Activated CD8-positive, alpha-beta memory T cell treated with anti-CD3 and anti-CD28 coated beads, Interleukin-2, amount 10 ng/mL, durations not matched to agents 7 days and 5 days (primary cell): Measurements from ENCODE around the gene CRAMP1. TPM values are rescaled to one million over a fixed set of nuclear protein-coding genes. Genes with fewer than 3 reads are reported as not detected.

Experiments used
- total RNA-seq, 2 experiments: library from RNA; stranded (reverse); gene quantifications; one replicate each; pipeline ENCODE4 v1.2.3, GENCODE V29; 2021

CRAMP1 gene
- total RNA-seq, 2 experiments from 2014 or later: 26.8 to 31.1 TPM

Other genes with a start within 250 kb of the CRAMP1 start
- 10 to 100 TPM; 30.1 to 43.0 TPM for gene UNKL, start 197.7 kb upstream of the CRAMP1 start, total RNA-seq
- gene UQCC4, start 191.6 kb upstream of the CRAMP1 start, total RNA-seq: 10 to 100 TPM; 15.7 to 18.5 TPM
- gene PERCC1, start 181.3 kb upstream of the CRAMP1 start, total RNA-seq: under 1 TPM in 1 of 2 experiments, not detected in 1; 0.33 TPM
- 1 to 10 TPM; 2.0 to 2.9 TPM for gene CCDC154, start 167.8 kb upstream of the CRAMP1 start, total RNA-seq
- 10 to 100 TPM; 53.0 to 60.5 TPM for gene CLCN7, start 137.3 kb upstream of the CRAMP1 start, total RNA-seq
- gene PTX4, start 123.4 kb upstream of the CRAMP1 start, total RNA-seq: not detected
- gene TELO2, start 119.0 kb upstream of the CRAMP1 start, total RNA-seq: 10 to 100 TPM; 60.7 to 63.8 TPM
- 10 to 100 TPM; 34.7 to 37.1 TPM for gene TMEM204, start 78.7 kb upstream of the CRAMP1 start, total RNA-seq
- gene IFT140, start 288 bp upstream of the CRAMP1 start, total RNA-seq: 1 to 10 TPM; 6.3 to 8.3 TPM
- gene JPT2, start 65.9 kb downstream of the CRAMP1 start, total RNA-seq: 10 to 100 TPM; 55.0 to 62.4 TPM
- gene MAPK8IP3, start 93.8 kb downstream of the CRAMP1 start, total RNA-seq: 100 to 1,000 TPM in 1 of 2 experiments, 10 to 100 TPM in 1; 78.9 to 101 TPM
- 10 to 100 TPM; 46.0 to 50.4 TPM for gene NME3, start 159.2 kb downstream of the CRAMP1 start, total RNA-seq
- 10 to 100 TPM; 22.3 to 34.6 TPM for gene EME2, start 160.4 kb downstream of the CRAMP1 start, total RNA-seq
- 100 to 1,000 TPM; 134 to 154 TPM for gene MRPS34, start 160.8 kb downstream of the CRAMP1 start, total RNA-seq
- 10 to 100 TPM; 35.7 to 36.5 TPM for gene SPSB3, start 170.2 kb downstream of the CRAMP1 start, total RNA-seq
- gene NUBP2, start 170.6 kb downstream of the CRAMP1 start, total RNA-seq: 10 to 100 TPM; 52.5 to 64.0 TPM
- not detected for gene IGFALS, start 181.3 kb downstream of the CRAMP1 start, total RNA-seq
- gene HAGH, start 214.5 kb downstream of the CRAMP1 start, total RNA-seq: 10 to 100 TPM; 44.1 to 44.2 TPM
- 10 to 100 TPM; 11.3 to 12.9 TPM for gene FAHD1, start 214.8 kb downstream of the CRAMP1 start, total RNA-seq